T-helper 1 cell (primary cell): ENCODE data around the gene FOXC1.

Experiments
- DNase-seq, 5 donors: peaks; one replicate each; pipeline ENCODE4 v3.0.0-alpha.2; 2012 to 2020

The FOXC1 gene

GRCh38 chr6:1645466-1646185, 35.9 kb downstream of the FOXC1 start:
- DNase-seq = no peak

GRCh38 chr6:1651362-1651761, 41.6 kb downstream of the FOXC1 start:
- no peak for DNase-seq

- no peak for DNase-seq
Measured at GRCh38 chr6:1652842-1653241, 43.1 kb downstream of the FOXC1 start.

GRCh38 chr6:1654054-1654453, 44.3 kb downstream of the FOXC1 start:
- no peak for DNase-seq

- no peak for DNase-seq
Measured at GRCh38 chr6:1657116-1657770, 47.5 kb downstream of the FOXC1 start.

- no peak for DNase-seq
Measured at GRCh38 chr6:1657771-1658165, 48.1 kb downstream of the FOXC1 start.

GRCh38 chr6:1658212-1659005, 48.7 kb downstream of the FOXC1 start:
- DNase-seq = no peak

GRCh38 chr6:1659816-1660215, 50.1 kb downstream of the FOXC1 start:
- no peak for DNase-seq

- DNase-seq = no peak
Measured at GRCh38 chr6:1662534-1662933, 52.8 kb downstream of the FOXC1 start.
